Caco-2 (cell line): ENCODE measurements around the gene SGMS2. TPM values are rescaled to one million over a fixed set of nuclear protein-coding genes. Genes with fewer than 3 reads are reported as not detected.

Experiments used
- BruUV-seq: library from RNA; stranded (reverse); fragments of 400-500 nt; replicated peaks from 2 replicates; lab custom pipeline; 2021; lab: Mats Ljungman, UMichigan
- CTCF ChIA-PET: fragments of 300-600 bp; sonication (Branson Sonifier 250); formaldehyde crosslinking; loops from one replicate; lab custom pipeline; 2022; ENCODE audit warnings: antibody characterized with exemption; lab: Charles Lee
- POLR2A ChIA-PET: fragments of 300-600 bp; sonication (Branson Sonifier 250); formaldehyde crosslinking; loops from one replicate; lab custom pipeline; 2022; ENCODE audit warnings: antibody characterized with exemption; lab: Charles Lee
- DNase-seq, 2 experiments: peaks; one replicate each; pipeline versions ENCODE4 v3.0.0 to v3.0.0-alpha.2; 2020 to 2022
- H3K27me3 ChIP-seq: replicated peaks from 2 replicates; pipeline ENCODE4 v1.6.0; 2011; ENCODE audit warnings: low read length; ENCODE audit not compliant: control insufficient read depth, insufficient read depth
- H3K36me3 ChIP-seq: 2 replicates; pipeline ENCODE4 v1.5.1; 2011; ENCODE audit warnings: low read length; ENCODE audit not compliant: control insufficient read depth, insufficient read depth
- H3K4me1 ChIP-seq: fragments of 250-450 bp; sonication (Bioruptor Pico); 2 replicates; pipeline ENCODE4 v1.5.1; 2020; ENCODE audit warnings: mild to moderate bottlenecking
- H3K4me3 ChIP-seq: 2 replicates; pipeline ENCODE4 v1.5.1; 2011; ENCODE audit warnings: low read depth, mild to moderate bottlenecking, control low read depth, low read length
- H3K9me3 ChIP-seq: fragments of 250-450 bp; sonication (Bioruptor Pico); 2 replicates; pipeline ENCODE4 v1.5.1; 2020; ENCODE audit warnings: mild to moderate bottlenecking, moderate library complexity
- H3K27ac Mint-ChIP-seq: one replicate; pipeline ENCODE4 v1.8.0; 2022; ENCODE audit warnings: mixed read lengths; ENCODE audit not compliant: unreplicated experiment
- H3K27me3 Mint-ChIP-seq: one replicate; pipeline ENCODE4 v1.8.0; 2022; ENCODE audit warnings: mixed read lengths; ENCODE audit not compliant: insufficient read depth, unreplicated experiment
- H3K36me3 Mint-ChIP-seq: one replicate; pipeline ENCODE4 v1.8.0; 2022; ENCODE audit warnings: mild to moderate bottlenecking, mixed read lengths; ENCODE audit not compliant: insufficient read depth, unreplicated experiment
- H3K4me1 Mint-ChIP-seq: one replicate; pipeline ENCODE4 v1.8.0; 2022; ENCODE audit warnings: low read depth, mixed read lengths; ENCODE audit not compliant: unreplicated experiment
- H3K4me3 Mint-ChIP-seq: one replicate; pipeline ENCODE4 v1.8.0; 2022; ENCODE audit warnings: mild to moderate bottlenecking, moderate library complexity, mixed read lengths; ENCODE audit not compliant: unreplicated experiment
- H3K9me3 Mint-ChIP-seq: one replicate; pipeline ENCODE4 v1.8.0; 2022; ENCODE audit warnings: mixed read lengths; ENCODE audit not compliant: unreplicated experiment
- intact Hi-C: fragments of 100-400 bp; cut with micrococcal nuclease; formaldehyde crosslinking; loops from one replicate; pipeline ENCODE4 v1.10.0; 2022; ENCODE audit not compliant: unreplicated experiment
- total RNA-seq: library from RNA; stranded (reverse); gene quantifications from 2 replicates; pipeline ENCODE4 v1.2.3, GENCODE V29; 2022
- TF ChIP-seq, protein P1 (sequence below), 2 experiments: fragments of 200-600 bp in 1 of 2; IDR thresholded peaks; 1 replicate in 1 of 2; 2 replicates in 1 of 2; pipeline versions ENCODE4 v1.5.1 to v1.8.0; 2011 to 2022; ENCODE audit warnings: antibody characterized with exemption in 1 of 2, control low read depth in 1 of 2, inconsistent platforms in 1 of 2, low read depth in 1 of 2, low read length in 1 of 2, mild to moderate bottlenecking in 1 of 2, moderate library complexity in 1 of 2; ENCODE audit not compliant: insufficient read depth in 1 of 2, severe bottlenecking in 1 of 2, unreplicated experiment in 1 of 2

The SGMS2 gene
- total RNA-seq, 1 experiment from 2014 or later: 3.4 TPM

DNA sequence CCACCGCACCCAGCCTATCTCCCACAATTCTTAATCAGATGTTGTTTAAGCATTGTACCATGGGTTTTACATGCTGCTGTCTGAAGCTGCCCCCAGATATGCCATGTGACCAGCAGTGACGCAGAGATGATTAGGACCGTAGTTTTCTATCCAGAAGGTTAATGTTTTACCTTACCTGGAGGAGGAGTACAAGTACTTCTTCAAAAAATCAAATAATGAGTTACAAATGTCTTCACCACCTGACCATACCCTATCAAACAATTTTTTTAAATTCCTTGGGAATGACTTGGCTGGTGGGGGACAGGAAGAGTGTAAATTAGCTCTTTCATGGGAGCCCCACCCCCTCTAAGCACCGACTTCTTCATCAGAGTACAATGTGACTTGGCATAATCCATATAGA, 16.2 kb upstream of the SGMS2 start:
- Mint-ChIP-seq H3K27ac (no peak overlapping the region), H3K9me3 (peaks cover 9% of the 10 kb centered on the region), H3K36me3 (no peaks in the 10 kb centered on the region), H3K4me1 (no peaks in the 10 kb centered on the region), H3K27me3 (peaks cover 16% of the 10 kb centered on the region), H3K4me3 (no peak overlapping the region)
- no TSS peak for BruUV-seq
- TF ChIP-seq, protein P1, sequence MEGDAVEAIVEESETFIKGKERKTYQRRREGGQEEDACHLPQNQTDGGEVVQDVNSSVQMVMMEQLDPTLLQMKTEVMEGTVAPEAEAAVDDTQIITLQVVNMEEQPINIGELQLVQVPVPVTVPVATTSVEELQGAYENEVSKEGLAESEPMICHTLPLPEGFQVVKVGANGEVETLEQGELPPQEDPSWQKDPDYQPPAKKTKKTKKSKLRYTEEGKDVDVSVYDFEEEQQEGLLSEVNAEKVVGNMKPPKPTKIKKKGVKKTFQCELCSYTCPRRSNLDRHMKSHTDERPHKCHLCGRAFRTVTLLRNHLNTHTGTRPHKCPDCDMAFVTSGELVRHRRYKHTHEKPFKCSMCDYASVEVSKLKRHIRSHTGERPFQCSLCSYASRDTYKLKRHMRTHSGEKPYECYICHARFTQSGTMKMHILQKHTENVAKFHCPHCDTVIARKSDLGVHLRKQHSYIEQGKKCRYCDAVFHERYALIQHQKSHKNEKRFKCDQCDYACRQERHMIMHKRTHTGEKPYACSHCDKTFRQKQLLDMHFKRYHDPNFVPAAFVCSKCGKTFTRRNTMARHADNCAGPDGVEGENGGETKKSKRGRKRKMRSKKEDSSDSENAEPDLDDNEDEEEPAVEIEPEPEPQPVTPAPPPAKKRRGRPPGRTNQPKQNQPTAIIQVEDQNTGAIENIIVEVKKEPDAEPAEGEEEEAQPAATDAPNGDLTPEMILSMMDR (IDR thresholded peaks at IDR 0.05; ENCODE audit: insufficient read depth in 1 of 2, low read depth in 1 of 2, low read length in 1 of 2, severe bottlenecking in 1 of 2, unreplicated experiment in 1 of 2): no peak
- no peaks in the 10 kb centered on the region for H3K27me3 ChIP-seq
- CTCF ChIA-PET: no interaction called here
- intact Hi-C loops: no loop called here
- POLR2A ChIA-PET: no interaction called here
- H3K4me3 ChIP-seq: no peak overlapping the region
- H3K4me1 ChIP-seq: no peaks in the 10 kb centered on the region
- DNase-seq: no peak
- H3K36me3 ChIP-seq: no peaks in the 10 kb centered on the region
- no peaks in the 10 kb centered on the region for H3K9me3 ChIP-seq

DNA sequence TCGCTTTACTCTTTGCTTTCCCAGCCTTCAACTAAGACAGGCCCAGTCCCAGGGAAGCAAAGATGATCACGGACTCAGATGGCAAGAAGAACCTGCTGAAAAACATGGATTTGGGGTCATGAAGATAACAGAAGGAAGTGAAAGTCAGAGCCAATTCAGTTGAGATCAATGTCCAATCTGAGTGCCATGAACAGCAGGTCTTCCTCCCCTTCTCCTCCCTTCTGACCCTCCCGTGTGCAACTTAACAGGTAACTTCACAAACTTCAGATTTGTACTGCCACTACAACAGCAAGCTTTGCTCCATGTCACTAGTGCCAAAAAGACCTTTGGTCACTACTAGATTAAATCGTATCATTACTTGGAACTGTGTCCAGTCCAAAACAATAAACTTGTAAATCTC, 15.5 kb upstream of the SGMS2 start:
- TF ChIP-seq, protein P1 (IDR thresholded peaks at IDR 0.05; ENCODE audit: insufficient read depth in 1 of 2, low read depth in 1 of 2, low read length in 1 of 2, severe bottlenecking in 1 of 2, unreplicated experiment in 1 of 2): no peak
- no peak overlapping the region for H3K27ac Mint-ChIP-seq
- H3K4me1 ChIP-seq: no peaks in the 10 kb centered on the region
- H3K27me3 Mint-ChIP-seq: peaks cover 11% of the 10 kb centered on the region
- intact Hi-C loops: no loop called here
- H3K4me3 Mint-ChIP-seq: no peak overlapping the region
- peaks cover 9% of the 10 kb centered on the region for H3K9me3 Mint-ChIP-seq
- no peaks in the 10 kb centered on the region for H3K27me3 ChIP-seq
- no peaks in the 10 kb centered on the region for H3K9me3 ChIP-seq
- ChIA-PET CTCF (no interaction called here), POLR2A (no interaction called here)
- H3K36me3 ChIP-seq: no peaks in the 10 kb centered on the region
- no TSS peak for BruUV-seq
- no peaks in the 10 kb centered on the region for H3K4me1 Mint-ChIP-seq
- no peaks in the 10 kb centered on the region for H3K36me3 Mint-ChIP-seq
- DNase-seq: no peak
- H3K4me3 ChIP-seq: no peak overlapping the region

GRCh38 chr4:107814758-107815157, 10.0 kb upstream of the SGMS2 start:
- Mint-ChIP-seq H3K27me3 (peaks cover 4% of the 10 kb centered on the region), H3K36me3 (no peaks in the 10 kb centered on the region), H3K4me1 (no peaks in the 10 kb centered on the region), H3K27ac (no peak overlapping the region), H3K4me3 (no peak overlapping the region), H3K9me3 (peaks cover 2% of the 10 kb centered on the region)
- CTCF ChIA-PET: no interaction called here
- no peaks in the 10 kb centered on the region for H3K4me1 ChIP-seq
- H3K9me3 ChIP-seq: no peaks in the 10 kb centered on the region
- H3K36me3 ChIP-seq: no peaks in the 10 kb centered on the region
- intact Hi-C loops: no loop called here
- BruUV-seq: no TSS peak
- TF ChIP-seq, protein P1 (IDR thresholded peaks at IDR 0.05; ENCODE audit: insufficient read depth in 1 of 2, low read depth in 1 of 2, low read length in 1 of 2, severe bottlenecking in 1 of 2, unreplicated experiment in 1 of 2): no peak
- no peak for DNase-seq
- no peaks in the 10 kb centered on the region for H3K27me3 ChIP-seq
- H3K4me3 ChIP-seq: no peak overlapping the region
- POLR2A ChIA-PET: interaction anchor here (0.7 kb wide), 1 partner anchor 95 kb away, joined by 3 read pairs; the partner anchor contains the start of gene PAPSS1
